ENCODE results near the gene C1QTNF4. TPM values are rescaled to one million over a fixed set of nuclear protein-coding genes. Genes with fewer than 3 reads are reported as not detected.
A peak's percentile ranks its signal among the peaks of the same experiment; 100 is the strongest.

C1QTNF4 gene
- total and polyA plus RNA-seq, 2 experiments from 2014 or later, result 50.8 to 80.9 TPM

- H3K9me3 ChIP-seq (ENCODE audit: low read depth), result no peaks in the 10 kb centered on the region
- no peak overlapping the region for H3K4me3 ChIP-seq
- no peaks in the 10 kb centered on the region for H3K4me1 ChIP-seq (ENCODE audit: low read depth)
These were observed 5.1 kb downstream of the C1QTNF4 start for GRCh38 chr11:47589118-47589517.

GRCh38 chr11:47587723-47588326, 6.4 kb downstream of the C1QTNF4 start:
- TF ChIP-seq CTCF (IDR thresholded peaks at IDR 0.05; ENCODE audit: low read depth, low read length), result no peak
- DNase-seq (ENCODE audit: low read depth in 1 of 2, low spot score in 1 of 2), result no peak
- H3K4me1 ChIP-seq (ENCODE audit: low read depth), result no peaks in the 10 kb centered on the region
- no peak overlapping the region for H3K27ac ChIP-seq
- no peak overlapping the region for H3K4me3 ChIP-seq
- no peaks in the 10 kb centered on the region for H3K9me3 ChIP-seq (ENCODE audit: low read depth)
- peaks cover 16% of the 10 kb centered on the region for H3K36me3 ChIP-seq
- no peaks in the 10 kb centered on the region for H3K27me3 ChIP-seq

More at GRCh38 chr11:47589118-47589517, 5.1 kb downstream of the C1QTNF4 start:
- Histone ChIP-seq H3K27ac (no peak overlapping the region), H3K27me3 (no peaks in the 10 kb centered on the region), H3K36me3 (peaks cover 5% of the 10 kb centered on the region)
- no peak for DNase-seq (ENCODE audit: low read depth in 1 of 2, low spot score in 1 of 2)
- TF ChIP-seq CTCF (IDR thresholded peaks at IDR 0.05; ENCODE audit: low read depth, low read length), result no peak

GRCh38 chr11:47587039-47587716, 7.0 kb downstream of the C1QTNF4 start:
- DNase-seq (ENCODE audit: low read depth in 1 of 2, low spot score in 1 of 2), result peak in 1 of 2 donors; percentile 29
- no peak for TF ChIP-seq CTCF (IDR thresholded peaks at IDR 0.05; ENCODE audit: low read depth, low read length)
- H3K9me3 ChIP-seq (ENCODE audit: low read depth), result no peaks in the 10 kb centered on the region
- no peak overlapping the region for H3K27ac ChIP-seq
- H3K4me1 ChIP-seq (ENCODE audit: low read depth), result no peaks in the 10 kb centered on the region
- peaks cover 23% of the 10 kb centered on the region for H3K36me3 ChIP-seq
- no peaks in the 10 kb centered on the region for H3K27me3 ChIP-seq
- no peak overlapping the region for H3K4me3 ChIP-seq

GRCh38 chr11:47586098-47586855, 7.9 kb downstream of the C1QTNF4 start, which contains the start of gene FAM180B:
Gene FAM180B, plus strand, starts transcription at chr11:47586678. Its CDS starts 91 bp downstream, at chr11:47586769.
- TF ChIP-seq CTCF (IDR thresholded peaks at IDR 0.05; ENCODE audit: low read depth, low read length), result no peak
- Histone ChIP-seq H3K27me3 (no peaks in the 10 kb centered on the region), H3K36me3 (peaks cover 32% of the 10 kb centered on the region), H3K4me1 (ENCODE audit: low read depth) (no peaks in the 10 kb centered on the region), H3K27ac (peak within 1 kb of the TSS; percentile 17), H3K4me3 (no peak within 1 kb of the TSS), H3K9me3 (ENCODE audit: low read depth) (no peaks in the 10 kb centered on the region)
- no peak for DNase-seq (ENCODE audit: low read depth in 1 of 2, low spot score in 1 of 2)

GRCh38 chr11:47583844-47584243, 10.4 kb downstream of the C1QTNF4 start:
- peaks cover 7% of the 10 kb centered on the region for H3K4me1 ChIP-seq (ENCODE audit: low read depth)
- no peak for TF ChIP-seq CTCF (IDR thresholded peaks at IDR 0.05; ENCODE audit: low read depth, low read length)
- H3K9me3 ChIP-seq (ENCODE audit: low read depth), result no peaks in the 10 kb centered on the region
- H3K27ac ChIP-seq, result no peak overlapping the region
- DNase-seq (ENCODE audit: low read depth in 1 of 2, low spot score in 1 of 2), result no peak
- no peak overlapping the region for H3K4me3 ChIP-seq
- no peaks in the 10 kb centered on the region for H3K27me3 ChIP-seq
- H3K36me3 ChIP-seq, result peaks cover 39% of the 10 kb centered on the region
